NOMO-1 treated with dmso at 0.1 percent for 144 hours (cell line): ENCODE measurements around the gene GTF2IRD2.
"Not testable (repeated sequence)": the region's sequence is repeated elsewhere in the genome, so short reads cannot be mapped to it uniquely, and the experiment has no call there.

Experiments used
- DNase-seq: peaks from one replicate; lab custom pipeline; 2025; ENCODE audit not compliant: unreplicated experiment; lab: John Stamatoyannopoulos, UW

GTF2IRD2 gene

GRCh38 chr7:74850833-74851721, at the start of gene GTF2IRD2:
TSS of gene GTF2IRD2 (minus strand) at chr7:74851605. CDS start at chr7:74836378, 15,227 bp downstream.
- DNase-seq = not testable (repeated sequence)

- peak; percentile 66 for DNase-seq
Measured at GRCh38 chr7:74890158-74891123, 39.0 kb upstream of the GTF2IRD2 start.

- DNase-seq = not testable (repeated sequence)
Measured at GRCh38 chr7:74889518-74890129, 38.2 kb upstream of the GTF2IRD2 start.

- not testable (repeated sequence) for DNase-seq
Measured at GRCh38 chr7:74885295-74885694, 33.9 kb upstream of the GTF2IRD2 start.

GRCh38 chr7:74882110-74882509, 30.7 kb upstream of the GTF2IRD2 start:
- DNase-seq = not testable (repeated sequence)

- DNase-seq = not testable (repeated sequence)
Measured at GRCh38 chr7:74874748-74875512, 23.5 kb upstream of the GTF2IRD2 start.

- not testable (repeated sequence) for DNase-seq
Measured at GRCh38 chr7:74874104-74874747, 22.8 kb upstream of the GTF2IRD2 start.

- DNase-seq = not testable (repeated sequence)
Measured at GRCh38 chr7:74872542-74872941, 21.1 kb upstream of the GTF2IRD2 start.

- not testable (repeated sequence) for DNase-seq
Measured at GRCh38 chr7:74865777-74866176, 14.4 kb upstream of the GTF2IRD2 start.

GRCh38 chr7:74849853-74850252, 1.6 kb downstream of the GTF2IRD2 start:
- DNase-seq = not testable (repeated sequence)

- not testable (repeated sequence) for DNase-seq
Measured at GRCh38 chr7:74830411-74830810, 21.0 kb downstream of the GTF2IRD2 start.

- not testable (repeated sequence) for DNase-seq
Measured at GRCh38 chr7:74829959-74830358, 21.4 kb downstream of the GTF2IRD2 start.

GRCh38 chr7:74821259-74821658, 30.1 kb downstream of the GTF2IRD2 start:
- not testable (repeated sequence) for DNase-seq

GRCh38 chr7:74820146-74820805, 31.1 kb downstream of the GTF2IRD2 start:
- not testable (repeated sequence) for DNase-seq

GRCh38 chr7:74815882-74816281, 35.5 kb downstream of the GTF2IRD2 start:
- not testable (repeated sequence) for DNase-seq

GRCh38 chr7:74798644-74799043, 52.8 kb downstream of the GTF2IRD2 start:
- DNase-seq = not testable (repeated sequence)

- DNase-seq = not testable (repeated sequence)
Measured at GRCh38 chr7:74797848-74798622, 53.4 kb downstream of the GTF2IRD2 start.

GRCh38 chr7:74789200-74789736, 62.1 kb downstream of the GTF2IRD2 start:
- DNase-seq = not testable (repeated sequence)
